Trophoblast cell (in vitro differentiated cells and primary cell): ENCODE measurements around the gene OLFM2.
"Not testable (repeated sequence)": the region's sequence is repeated elsewhere in the genome, so short reads cannot be mapped to it uniquely, and the experiment has no call there.

ENCODE experiments used
- DNase-seq, 2 donors: peaks; one replicate each; pipeline ENCODE4 v3.0.0-alpha.2; 2016
- H2AFZ ChIP-seq: 2 replicates; pipeline ENCODE4 v1.6.1; 2013; ENCODE audit warnings: low read length, moderate library complexity, mild to moderate bottlenecking; ENCODE audit not compliant: insufficient read depth, poor library complexity
- H2AK5ac ChIP-seq: 2 replicates; pipeline ENCODE4 v1.6.1; 2013; ENCODE audit warnings: mild to moderate bottlenecking, low read length
- H2BK120ac ChIP-seq: 2 replicates; pipeline ENCODE4 v1.6.1; 2013; ENCODE audit warnings: low read length, mild to moderate bottlenecking, moderate library complexity; ENCODE audit not compliant: insufficient read depth, poor library complexity
- H2BK12ac ChIP-seq: 2 replicates; pipeline ENCODE4 v1.6.1; 2013; ENCODE audit warnings: mild to moderate bottlenecking, low read length, moderate library complexity
- H2BK5ac ChIP-seq: 2 replicates; pipeline ENCODE4 v1.6.1; 2013; ENCODE audit warnings: low read length, low read depth, moderate library complexity, mild to moderate bottlenecking; ENCODE audit not compliant: poor library complexity
- H3K14ac ChIP-seq: 2 replicates; pipeline ENCODE4 v1.6.1; 2013; ENCODE audit warnings: mild to moderate bottlenecking, low read length
- H3K18ac ChIP-seq: 2 replicates; pipeline ENCODE4 v1.6.1; 2013; ENCODE audit warnings: mild to moderate bottlenecking, low read length
- H3K23ac ChIP-seq: 2 replicates; pipeline ENCODE4 v1.6.1; 2013; ENCODE audit warnings: low read length
- H3K27ac ChIP-seq: 2 replicates; pipeline ENCODE4 v1.5.1; 2013; ENCODE audit warnings: low read depth, mild to moderate bottlenecking, inconsistent platforms, low read length, moderate library complexity
- H3K27me3 ChIP-seq: 2 replicates; pipeline ENCODE4 v1.6.1; 2013; ENCODE audit warnings: inconsistent platforms, mild to moderate bottlenecking, low read length, moderate library complexity; ENCODE audit not compliant: insufficient read depth
- H3K36me3 ChIP-seq, 2 experiments: 1 replicate in 1 of 2; 2 replicates in 1 of 2; pipeline ENCODE4 v1.6.1; 2013; ENCODE audit warnings: low read length in 2 of 2, mild to moderate bottlenecking in 2 of 2, moderate library complexity in 1 of 2; ENCODE audit not compliant: insufficient read depth in 2 of 2, control insufficient read depth in 1 of 2
- H3K4ac ChIP-seq: 2 replicates; pipeline ENCODE4 v1.6.1; 2013; ENCODE audit warnings: low read depth, mild to moderate bottlenecking, low read length, moderate library complexity
- H3K4me1 ChIP-seq, 2 experiments: 1 replicate in 1 of 2; 2 replicates in 1 of 2; pipeline ENCODE4 v1.6.1; 2013; ENCODE audit warnings: low read length in 2 of 2, mild to moderate bottlenecking in 2 of 2, moderate library complexity in 1 of 2; ENCODE audit not compliant: insufficient read depth in 2 of 2, control insufficient read depth in 1 of 2
- H3K4me2 ChIP-seq: 2 replicates; pipeline ENCODE4 v1.6.1; 2013; ENCODE audit warnings: inconsistent platforms, mild to moderate bottlenecking, low read length, moderate library complexity
- H3K4me3 ChIP-seq: 2 replicates; pipeline ENCODE4 v1.5.1; 2013; ENCODE audit warnings: mild to moderate bottlenecking, low read depth, low read length, inconsistent platforms
- H3K79me1 ChIP-seq: one replicate; pipeline ENCODE4 v1.6.1; 2013; ENCODE audit warnings: low read length
- H3K79me2 ChIP-seq: 2 replicates; pipeline ENCODE4 v1.6.1; 2013; ENCODE audit warnings: low read length, mild to moderate bottlenecking; ENCODE audit not compliant: control insufficient read depth, insufficient read depth, poor library complexity
- H3K9ac ChIP-seq: 2 replicates; pipeline ENCODE4 v1.6.1; 2013; ENCODE audit warnings: mild to moderate bottlenecking, low read length
- H3K9me3 ChIP-seq: 2 replicates; pipeline ENCODE4 v1.6.1; 2013; ENCODE audit warnings: low read depth, mild to moderate bottlenecking, control low read depth, inconsistent platforms, low read length; ENCODE audit not compliant: insufficient read depth
- H4K12ac ChIP-seq: 2 replicates; pipeline ENCODE4 v1.6.1; 2013; ENCODE audit warnings: low read depth, mild to moderate bottlenecking, low read length, moderate library complexity
- H4K8ac ChIP-seq: 2 replicates; pipeline ENCODE4 v1.6.1; 2013; ENCODE audit warnings: low read depth, mild to moderate bottlenecking, low read length, moderate library complexity
- H4K91ac ChIP-seq: one replicate; pipeline ENCODE4 v1.6.1; 2013; ENCODE audit warnings: low read depth, mild to moderate bottlenecking, low read length, moderate library complexity
- WGBS: extraction: QIAGEN DNeasy Blood & Tissue Kit; methylation state at CpG from one replicate; pipeline ENCODE4 v1.1.7; 2013; ENCODE audit warnings: missing lambda C conversion rate; ENCODE audit not compliant: insufficient read length, insufficient coverage; ENCODE audit errors: extremely low coverage; 5-methylcytosine and 5-hydroxymethylcytosine counted together

OLFM2 gene

GRCh38 chr19:9947441-9947840, 11.1 kb upstream of the OLFM2 start:
- H4K8ac ChIP-seq: no peak overlapping the region
- no peak overlapping the region for H3K23ac ChIP-seq
- H4K12ac ChIP-seq: no peak overlapping the region
- no peak overlapping the region for H2BK120ac ChIP-seq
- H3K4me3 ChIP-seq: no peak overlapping the region
- no peak for DNase-seq
- no CpG with 5 or more reads among the region's 4 CpGs for WGBS
- no peak overlapping the region for H3K4me2 ChIP-seq
- no peak overlapping the region for H2BK5ac ChIP-seq
- H3K36me3 ChIP-seq: no peaks in the 10 kb centered on the region
- no peaks in the 10 kb centered on the region for H3K79me1 ChIP-seq
- H3K79me2 ChIP-seq: no peaks in the 10 kb centered on the region
- H3K18ac ChIP-seq: no peak overlapping the region
- no peaks in the 10 kb centered on the region for H3K27me3 ChIP-seq
- H2AFZ ChIP-seq: no peak overlapping the region
- H3K14ac ChIP-seq: no peak overlapping the region
- H3K4ac ChIP-seq: no peak overlapping the region
- no peak overlapping the region for H3K27ac ChIP-seq
- no peak overlapping the region for H2BK12ac ChIP-seq
- no peaks in the 10 kb centered on the region for H3K4me1 ChIP-seq
- H3K9ac ChIP-seq: no peak overlapping the region
- H2AK5ac ChIP-seq: no peak overlapping the region
- no peak overlapping the region for H4K91ac ChIP-seq
- H3K9me3 ChIP-seq: no peaks in the 10 kb centered on the region

DNA sequence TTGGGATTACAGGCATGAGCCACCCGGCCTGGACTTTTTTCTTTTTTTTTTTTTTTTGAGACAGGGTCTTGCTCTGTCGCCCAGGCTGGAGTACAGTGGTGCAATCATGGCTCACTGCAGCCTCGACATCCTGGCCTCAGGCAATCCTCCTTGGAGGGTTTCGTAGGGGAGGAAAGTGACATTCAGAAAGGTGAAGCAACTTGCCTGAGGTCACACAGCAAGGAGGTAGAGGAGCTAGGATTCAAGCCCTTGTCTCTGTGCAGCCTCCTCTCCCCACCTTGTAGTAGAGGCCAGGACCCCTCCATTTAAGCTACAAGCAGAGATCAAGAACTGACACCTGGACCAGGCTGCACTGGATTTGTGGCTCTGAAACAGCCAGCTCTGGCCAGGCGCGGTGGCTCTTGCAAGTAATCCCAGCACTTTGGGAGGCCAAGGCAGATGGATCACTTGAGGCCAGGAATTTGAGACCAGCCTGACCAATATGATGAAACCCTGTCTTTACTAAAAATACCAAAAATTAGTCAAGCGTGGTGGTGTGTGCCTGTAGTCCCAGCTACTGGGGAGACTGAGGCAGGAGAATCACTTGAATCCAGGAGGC, 10.3 kb upstream of the OLFM2 start:
- not testable (repeated sequence) for H4K12ac ChIP-seq, H3K79me1 ChIP-seq, H4K91ac ChIP-seq, H3K4me2 ChIP-seq, H3K23ac ChIP-seq, H2AFZ ChIP-seq, H3K4ac ChIP-seq, H3K4me3 ChIP-seq, H3K18ac ChIP-seq, H3K9ac ChIP-seq, H2BK120ac ChIP-seq, H3K36me3 ChIP-seq, H3K9me3 ChIP-seq, H3K79me2 ChIP-seq, H3K27ac ChIP-seq, H3K4me1 ChIP-seq, H2BK5ac ChIP-seq, H3K14ac ChIP-seq, H4K8ac ChIP-seq, H3K27me3 ChIP-seq, H2BK12ac ChIP-seq, H2AK5ac ChIP-seq, DNase-seq
- no CpG with 5 or more reads among the region's 7 CpGs for WGBS

DNA sequence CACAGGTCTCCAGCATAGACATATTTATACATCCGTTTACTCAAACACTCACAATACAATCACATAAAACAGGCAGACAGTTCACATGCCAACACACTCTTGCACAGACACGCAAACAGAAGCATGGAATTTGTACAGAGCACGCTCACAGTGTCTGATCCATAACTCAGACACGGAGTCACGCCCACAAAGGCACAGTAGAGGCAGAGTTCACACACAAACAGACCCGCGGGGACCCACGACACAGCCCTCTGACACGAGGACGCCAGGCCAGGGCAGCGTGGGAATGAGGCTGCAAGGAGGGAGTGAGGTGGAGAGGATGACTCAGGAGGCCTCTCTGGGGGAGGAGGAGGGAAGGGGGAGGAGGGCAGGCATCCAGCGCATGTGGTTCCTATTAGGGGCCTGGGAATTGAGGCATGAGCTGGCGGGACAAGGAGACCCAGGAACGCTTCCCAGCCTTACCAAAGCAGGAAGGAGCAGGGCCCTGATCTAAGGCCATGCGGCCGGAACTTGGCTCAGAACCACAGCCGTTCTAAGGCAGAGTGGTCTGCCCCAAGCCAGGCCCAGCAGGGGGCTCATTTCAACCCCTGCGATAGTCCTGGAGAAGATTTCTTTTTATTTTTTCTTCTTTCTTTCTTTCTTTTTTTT, 9.1 kb upstream of the OLFM2 start:
- Histone ChIP-seq H3K79me1 (no peaks in the 10 kb centered on the region), H3K4ac (no peak overlapping the region), H4K12ac (no peak overlapping the region), H3K27ac (no peak overlapping the region), H3K9me3 (no peaks in the 10 kb centered on the region), H4K91ac (no peak overlapping the region), H3K79me2 (no peaks in the 10 kb centered on the region), H3K9ac (no peak overlapping the region), H3K4me3 (no peak overlapping the region), H3K36me3 (no peaks in the 10 kb centered on the region), H2BK12ac (no peak overlapping the region), H2AK5ac (no peak overlapping the region), H2BK120ac (no peak overlapping the region), H3K27me3 (no peaks in the 10 kb centered on the region), H3K4me1 (no peaks in the 10 kb centered on the region), H2BK5ac (no peak overlapping the region), H3K23ac (no peak overlapping the region), H3K14ac (no peak overlapping the region), H4K8ac (no peak overlapping the region), H3K4me2 (no peak overlapping the region), H2AFZ (no peak overlapping the region), H3K18ac (no peak overlapping the region)
- no CpG with 5 or more reads among the region's 18 CpGs for WGBS
- peak in 1 of 2 donors; percentile 2 for DNase-seq

DNA sequence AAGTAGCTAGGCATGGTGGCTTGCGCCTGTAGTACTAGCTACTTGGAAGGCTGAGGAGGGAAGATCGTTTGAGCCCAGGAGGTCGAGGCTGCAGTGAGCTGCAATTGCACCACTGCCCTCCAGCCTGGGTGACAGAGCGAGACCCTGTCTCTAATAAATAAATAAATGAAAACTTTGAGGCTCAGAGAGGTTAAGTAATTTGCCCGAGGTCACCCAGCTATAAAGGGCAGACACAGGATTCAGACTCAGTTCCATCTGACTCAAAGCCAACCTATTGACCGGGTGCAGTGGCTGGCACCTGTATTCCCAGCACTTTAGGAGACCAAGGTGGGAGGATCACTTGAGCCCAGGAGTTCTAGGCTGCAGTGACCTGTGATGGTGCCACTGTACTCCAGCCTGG, 7.4 kb upstream of the OLFM2 start:
- Histone ChIP-seq H3K27me3 (no peaks in the 10 kb centered on the region), H3K79me2 (no peaks in the 10 kb centered on the region), H4K12ac (no peak overlapping the region), H3K9ac (no peak overlapping the region), H2BK5ac (no peak overlapping the region), H3K14ac (no peak overlapping the region), H3K18ac (no peak overlapping the region), H3K79me1 (no peaks in the 10 kb centered on the region), H3K27ac (no peak overlapping the region), H2AFZ (no peak overlapping the region), H3K4me3 (no peak overlapping the region), H2BK12ac (no peak overlapping the region), H2AK5ac (no peak overlapping the region), H2BK120ac (no peak overlapping the region), H3K9me3 (no peaks in the 10 kb centered on the region), H3K23ac (no peak overlapping the region), H4K91ac (no peak overlapping the region), H3K4ac (no peak overlapping the region), H4K8ac (no peak overlapping the region), H3K4me2 (no peak overlapping the region), H3K4me1 (no peaks in the 10 kb centered on the region), H3K36me3 (no peaks in the 10 kb centered on the region)
- WGBS: no CpG with 5 or more reads among the region's 6 CpGs
- no peak for DNase-seq
